Endothelial cell of umbilical vein (primary cell): ENCODE measurements around the gene GATAD2A. TPM values are rescaled to one million over a fixed set of nuclear protein-coding genes. Genes with fewer than 3 reads are reported as not detected.

Experiments used
- BruUV-seq: library from RNA; stranded (reverse); fragments of 400-500 nt; replicated peaks from 2 replicates; lab custom pipeline; 2021; lab: Mats Ljungman, UMichigan
- CTCF ChIA-PET: fragments of 300-600, 350-600 bp; sonication (Branson Sonifier 250); formaldehyde crosslinking; loops from one replicate; lab custom pipeline; 2021; ENCODE audit warnings: antibody characterized with exemption, inconsistent platforms; lab: Charles Lee
- POLR2A ChIA-PET: fragments of 300-600, 350-600 bp; sonication (Branson Sonifier 250); formaldehyde crosslinking; loops from one replicate; lab custom pipeline; 2021; ENCODE audit warnings: antibody characterized with exemption, inconsistent platforms; lab: Charles Lee
- DNase-seq: peaks from one replicate; pipeline ENCODE4 v3.0.0-alpha.2; 2011; ENCODE audit warnings: low read depth, low spot score
- FAIRE-seq: peaks from 2 replicates; lab custom pipeline; 2011; peaks lifted over from hg19 to GRCh38; lab: Jason Lieb, UNC
- H2AFZ ChIP-seq: 2 replicates; pipeline ENCODE4 v1.6.0; 2012; ENCODE audit warnings: low read depth, low read length, control low read depth, inconsistent platforms
- H3K27ac ChIP-seq: 2 replicates; pipeline ENCODE4 v1.5.1; 2011; ENCODE audit warnings: low read depth, mild to moderate bottlenecking, control low read depth, low read length, moderate library complexity; ENCODE audit not compliant: insufficient read depth
- H3K27me3 ChIP-seq, 2 experiments: 2 replicates each; pipeline versions ENCODE4 v1.6.0 to v1.6.1; 2011; ENCODE audit warnings: low read length in 2 of 2, mixed read lengths in 1 of 2; ENCODE audit not compliant: control insufficient read depth in 2 of 2, insufficient read depth in 2 of 2
- H3K36me3 ChIP-seq, 2 experiments: 2 replicates in 1 of 2; 3 replicates in 1 of 2; pipeline ENCODE4 v1.5.1; 2011; ENCODE audit warnings: low read length in 2 of 2, mild to moderate bottlenecking in 1 of 2, moderate library complexity in 1 of 2; ENCODE audit not compliant: control insufficient read depth in 2 of 2, insufficient read depth in 2 of 2; ENCODE audit errors: extremely low read depth in 1 of 2
- H3K4me1 ChIP-seq: 3 replicates; pipeline ENCODE4 v1.5.1; 2011; ENCODE audit warnings: mild to moderate bottlenecking, low read length; ENCODE audit not compliant: control insufficient read depth, insufficient read depth; ENCODE audit errors: extremely low read depth
- H3K4me2 ChIP-seq: 2 replicates; pipeline ENCODE4 v1.6.1; 2011; ENCODE audit warnings: low read length, control low read depth, mixed read lengths; ENCODE audit not compliant: insufficient read depth
- H3K4me3 ChIP-seq, 3 experiments: fragments of 200-600 bp in 1 of 3; sonication (generic), shearing (Covaris generic) in 1 of 3; replicated peaks in 1 of 3; 2 replicates each; pipeline ENCODE4 v1.5.1; 2011 to 2016; ENCODE audit warnings: control low read depth in 3 of 3, low read length in 3 of 3, mild to moderate bottlenecking in 2 of 3, inconsistent platforms in 1 of 3, low read depth in 1 of 3, moderate library complexity in 1 of 3; ENCODE audit not compliant: insufficient read depth in 1 of 3
- H3K79me2 ChIP-seq: 2 replicates; pipeline ENCODE4 v1.6.0; 2012; ENCODE audit warnings: low read length, inconsistent platforms; ENCODE audit not compliant: control insufficient read depth, insufficient read depth
- H3K9ac ChIP-seq: replicated peaks from 2 replicates; pipeline ENCODE3; 2011; ENCODE audit warnings: low read length, control low read depth; ENCODE audit not compliant: insufficient read depth; ENCODE audit errors: extremely low read depth
- H3K9me1 ChIP-seq: replicated peaks from 3 replicates; pipeline ENCODE4 v1.6.0; 2011; ENCODE audit warnings: mild to moderate bottlenecking, low read length; ENCODE audit not compliant: control insufficient read depth, insufficient read depth; ENCODE audit errors: extremely low read depth
- H3K9me3 ChIP-seq: replicated peaks from 2 replicates; pipeline ENCODE4 v1.5.1; 2012; ENCODE audit warnings: low read length, inconsistent platforms; ENCODE audit not compliant: control insufficient read depth, insufficient read depth
- H4K20me1 ChIP-seq: replicated peaks from 2 replicates; pipeline ENCODE3; 2011; ENCODE audit warnings: mild to moderate bottlenecking, low read length; ENCODE audit not compliant: control insufficient read depth, insufficient read depth; ENCODE audit errors: extremely low read depth
- CTCF ChIP-seq, 2 donors: IDR thresholded peaks; 1 replicate in 1 of 2; 2 replicates in 1 of 2; pipeline ENCODE4 v1.5.1; 2011; ENCODE audit warnings: low read length in 2 of 2, mild to moderate bottlenecking in 2 of 2, moderate library complexity in 2 of 2, control low read depth in 1 of 2, inconsistent platforms in 1 of 2, low read depth in 1 of 2; ENCODE audit not compliant: insufficient read depth in 1 of 2; ENCODE audit errors: extremely low read depth in 1 of 2
- EZH2 ChIP-seq: IDR thresholded peaks from 2 replicates; pipeline ENCODE4 v1.6.1; 2012; ENCODE audit warnings: borderline replicate concordance, low read depth, mild to moderate bottlenecking, moderate library complexity, low read length, inconsistent platforms; ENCODE audit not compliant: severe bottlenecking
- FOS ChIP-seq: IDR thresholded peaks from 2 replicates; pipeline ENCODE4 v1.6.1; 2011; ENCODE audit warnings: mild to moderate bottlenecking, low read length, moderate library complexity, borderline replicate concordance; ENCODE audit not compliant: insufficient read depth
- GATA2 ChIP-seq: IDR thresholded peaks from 2 replicates; pipeline ENCODE4 v1.7.0; 2011; ENCODE audit warnings: low read depth, mild to moderate bottlenecking, moderate library complexity, mixed read lengths, low read length; ENCODE audit not compliant: insufficient read length, insufficient read depth
- JUN ChIP-seq: IDR thresholded peaks from 2 replicates; pipeline ENCODE4 v1.6.1; 2011; ENCODE audit warnings: borderline replicate concordance, low read depth; ENCODE audit not compliant: insufficient read length, insufficient read depth
- MAX ChIP-seq: IDR thresholded peaks from 2 replicates; pipeline ENCODE4 v1.6.1; 2011; ENCODE audit not compliant: insufficient read depth, insufficient read length
- MYC ChIP-seq: IDR thresholded peaks from one replicate; pipeline ENCODE4 v1.6.1; 2011; ENCODE audit warnings: mild to moderate bottlenecking, low read depth, low read length
- POLR2A ChIP-seq: IDR thresholded peaks from 2 replicates; pipeline ENCODE4 v1.6.1; 2012; ENCODE audit warnings: low read depth, mild to moderate bottlenecking, control low read depth, low read length
- POLR2AphosphoS5 ChIP-seq: IDR thresholded peaks from 2 replicates; pipeline ENCODE4 v1.6.1; 2012; ENCODE audit warnings: low read depth, mild to moderate bottlenecking, control low read depth, low read length, moderate library complexity; ENCODE audit not compliant: insufficient read depth
- dilution Hi-C: fragments of 300-500 bp; cut with MboI; formaldehyde crosslinking; loops from one replicate; pipeline ENCODE4 v1.15.0; 2019; ENCODE audit warnings: low sequenced_read_pairs; ENCODE audit not compliant: extremely low pct_ligation_motif_present
- intact Hi-C: fragments of 100-400 bp; cut with micrococcal nuclease; formaldehyde crosslinking; loops from one replicate; pipeline ENCODE4 v1.10.0; 2022
- polyA plus RNA-seq, 4 experiments: library from polyadenylated mRNA; depleted of rRNA in 3 of 4; stranded (reverse) in 3 of 4; unstranded in 1 of 4; fragments of >200 nt; gene quantifications; 2 replicates each; pipeline versions ENCODE4 v1.2.1 to v1.2.3, GENCODE V29; 2011 to 2012; ENCODE audit warnings: missing spikeins in 1 of 4
- total RNA-seq: library from RNA; stranded (reverse); gene quantifications from 2 replicates; pipeline ENCODE4 v1.2.3, GENCODE V29; 2021

Gene GATAD2A
- total and polyA plus RNA-seq, 2 donors (not counting 3 experiments of a cell fraction or from before 2014, with no cell fraction given): 27.3 to 134 TPM

- Histone ChIP-seq H3K9me3 (no peaks in the 10 kb centered on the region), H3K79me2 (no peaks in the 10 kb centered on the region), H3K27ac (no peak overlapping the region), H3K9me1 (no peaks in the 10 kb centered on the region), H3K9ac (no peak overlapping the region), H3K36me3 (no peaks in the 10 kb centered on the region), H2AFZ (no peak overlapping the region), H3K4me2 (no peak overlapping the region), H4K20me1 (no peaks in the 10 kb centered on the region), H3K4me1 (no peaks in the 10 kb centered on the region), H3K27me3 (peaks cover 6% of the 10 kb centered on the region in 2 experiments), H3K4me3 (no peak overlapping the region)
- ChIA-PET POLR2A (no interaction called here), CTCF (interaction anchor here (3.2 kb wide), 1 partner anchor 8 kb away, joined by 12 read pairs; no protein-coding TSS in a partner anchor)
- dilution Hi-C loops: no loop called here
- intact Hi-C loops: no loop called here
- DNase-seq (no peak), FAIRE-seq (no peak)
- no TSS peak for BruUV-seq
- TF ChIP-seq CTCF (IDR thresholded peaks at IDR 0.05; ENCODE audit: extremely low read depth in 1 of 2, insufficient read depth in 1 of 2, low read depth in 1 of 2, low read length in 2 of 2) (no peak), GATA2 (no peak), POLR2AphosphoS5 (no peak)
Observed at GRCh38 chr19:19544954-19545591, 139.6 kb downstream of the GATAD2A start.

- DNase-seq (no peak), FAIRE-seq (no peak)
- intact Hi-C loops: no loop called here
- no peak overlapping the region for H3K4me3 ChIP-seq
- TF ChIP-seq MYC (no peak), POLR2A (no peak), JUN (no peak), CTCF (IDR thresholded peaks at IDR 0.05; ENCODE audit: extremely low read depth in 1 of 2, insufficient read depth in 1 of 2, low read depth in 1 of 2, low read length in 2 of 2) (no peak), MAX (no peak), EZH2 (no peak), POLR2AphosphoS5 (no peak), FOS (no peak), GATA2 (no peak)
- H3K9ac ChIP-seq: no peak overlapping the region
- no peak overlapping the region for H2AFZ ChIP-seq
- dilution Hi-C loops: no loop called here
- no peak overlapping the region for H3K4me2 ChIP-seq
- no peaks in the 10 kb centered on the region for H3K9me1 ChIP-seq
- no peaks in the 10 kb centered on the region for H3K4me1 ChIP-seq
- no peak overlapping the region for H3K27ac ChIP-seq
- H4K20me1 ChIP-seq: no peaks in the 10 kb centered on the region
- no TSS peak for BruUV-seq
- H3K79me2 ChIP-seq: no peaks in the 10 kb centered on the region
- peaks cover 2 to 3% of the 10 kb centered on the region in 2 experiments for H3K27me3 ChIP-seq
- H3K36me3 ChIP-seq: no peaks in the 10 kb centered on the region
- H3K9me3 ChIP-seq: no peaks in the 10 kb centered on the region
- ChIA-PET CTCF (no interaction called here), POLR2A (no interaction called here)
Observed at GRCh38 chr19:19545707-19546106, 140.2 kb downstream of the GATAD2A start.
